ENCODE data around the gene IL18RAP.

DNA sequence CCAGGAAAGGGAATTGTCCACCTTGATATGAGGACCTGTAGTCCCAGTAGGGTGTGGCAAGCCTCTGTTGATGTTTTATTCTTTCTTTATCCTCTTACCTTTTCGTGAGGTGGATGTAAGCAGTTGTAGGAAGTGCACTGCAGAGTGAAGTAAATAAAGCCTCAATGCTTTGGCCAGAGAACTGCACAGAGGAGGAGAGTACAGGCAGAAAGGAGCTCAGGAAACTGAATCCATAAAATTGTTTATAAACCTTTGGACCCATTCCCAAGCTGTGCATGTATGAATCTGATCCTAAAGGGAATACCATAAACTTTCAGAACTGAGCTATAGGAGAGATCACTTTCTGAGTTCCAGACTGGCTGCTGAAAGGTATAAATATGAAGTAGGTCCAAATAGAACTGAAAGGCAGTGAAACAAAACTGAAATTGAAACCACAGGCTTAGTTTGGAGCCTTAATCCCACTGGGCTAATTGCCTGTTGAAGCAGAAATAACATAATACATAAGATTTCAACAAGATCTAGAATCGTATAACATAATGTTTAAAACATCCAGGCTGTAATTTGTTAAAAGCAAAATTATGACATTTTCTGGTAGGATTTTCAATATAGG lies 32.2 kb downstream of the IL18RAP start:
- TF ChIP-seq, protein P1, sequence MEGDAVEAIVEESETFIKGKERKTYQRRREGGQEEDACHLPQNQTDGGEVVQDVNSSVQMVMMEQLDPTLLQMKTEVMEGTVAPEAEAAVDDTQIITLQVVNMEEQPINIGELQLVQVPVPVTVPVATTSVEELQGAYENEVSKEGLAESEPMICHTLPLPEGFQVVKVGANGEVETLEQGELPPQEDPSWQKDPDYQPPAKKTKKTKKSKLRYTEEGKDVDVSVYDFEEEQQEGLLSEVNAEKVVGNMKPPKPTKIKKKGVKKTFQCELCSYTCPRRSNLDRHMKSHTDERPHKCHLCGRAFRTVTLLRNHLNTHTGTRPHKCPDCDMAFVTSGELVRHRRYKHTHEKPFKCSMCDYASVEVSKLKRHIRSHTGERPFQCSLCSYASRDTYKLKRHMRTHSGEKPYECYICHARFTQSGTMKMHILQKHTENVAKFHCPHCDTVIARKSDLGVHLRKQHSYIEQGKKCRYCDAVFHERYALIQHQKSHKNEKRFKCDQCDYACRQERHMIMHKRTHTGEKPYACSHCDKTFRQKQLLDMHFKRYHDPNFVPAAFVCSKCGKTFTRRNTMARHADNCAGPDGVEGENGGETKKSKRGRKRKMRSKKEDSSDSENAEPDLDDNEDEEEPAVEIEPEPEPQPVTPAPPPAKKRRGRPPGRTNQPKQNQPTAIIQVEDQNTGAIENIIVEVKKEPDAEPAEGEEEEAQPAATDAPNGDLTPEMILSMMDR (IDR thresholded peaks at IDR 0.05; ENCODE audit: poor library complexity), result no peak
- no peak for TF ChIP-seq EZH2phosphoT487 (IDR thresholded peaks at IDR 0.05; ENCODE audit: low read depth, severe bottlenecking, unreplicated experiment)
- TF ChIP-seq EZH2 (IDR thresholded peaks at IDR 0.05; ENCODE audit: borderline replicate concordance), result no peak
